HG03175 (cell line): Measurements from ENCODE around the gene SHANK3.

ENCODE experiments used
- ATAC-seq: cut with Tn5 transposase; IDR thresholded peaks from one replicate; pipeline ENCODE4 v1.9.1; 2021; ENCODE audit warnings: mild to moderate bottlenecking, moderate library complexity; ENCODE audit not compliant: unreplicated experiment

The SHANK3 gene

GRCh38 chr22:50698546-50698945, 25.9 kb downstream of the SHANK3 start:
- ATAC-seq: no peak

DNA sequence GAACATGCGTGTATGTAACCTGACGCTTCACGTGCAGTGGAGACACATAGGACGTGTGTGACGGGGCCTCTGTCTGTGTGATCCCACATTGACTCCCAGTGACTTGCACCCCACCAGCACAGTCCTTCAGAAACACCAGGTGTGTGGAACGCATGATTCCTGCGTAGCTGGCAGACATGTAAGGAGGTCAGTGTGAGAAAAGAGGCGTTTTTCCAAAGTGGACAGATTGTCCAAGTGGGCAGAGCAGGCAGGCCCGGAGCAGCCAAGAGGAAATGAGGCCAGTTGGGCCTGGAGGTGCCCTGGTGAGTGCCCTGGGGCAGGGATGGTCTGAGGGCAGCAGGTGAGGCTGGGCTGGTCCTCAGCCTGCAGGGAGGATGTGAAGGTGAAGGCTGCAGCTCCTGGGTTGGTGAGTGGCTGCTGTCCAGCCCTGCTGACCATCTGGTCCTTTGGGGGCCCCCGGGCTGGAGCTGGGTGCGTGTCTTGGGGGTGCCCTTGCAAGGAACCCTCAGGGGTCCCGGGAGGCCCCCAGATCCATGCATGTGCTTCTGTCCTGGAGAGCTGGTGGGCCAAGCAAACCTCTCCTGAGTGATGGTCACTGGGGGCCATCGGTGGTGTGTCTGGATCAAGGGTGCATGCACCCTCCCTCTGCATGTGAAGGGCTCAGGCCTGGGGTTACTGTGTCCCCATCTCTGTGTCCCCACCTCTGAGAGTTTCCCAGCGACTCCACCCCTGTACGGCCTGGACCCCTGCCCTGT, 26.6 kb downstream of the SHANK3 start:
- ATAC-seq: no peak

GRCh38 chr22:50699756-50700386, 27.2 kb downstream of the SHANK3 start:
- ATAC-seq: no peak

DNA sequence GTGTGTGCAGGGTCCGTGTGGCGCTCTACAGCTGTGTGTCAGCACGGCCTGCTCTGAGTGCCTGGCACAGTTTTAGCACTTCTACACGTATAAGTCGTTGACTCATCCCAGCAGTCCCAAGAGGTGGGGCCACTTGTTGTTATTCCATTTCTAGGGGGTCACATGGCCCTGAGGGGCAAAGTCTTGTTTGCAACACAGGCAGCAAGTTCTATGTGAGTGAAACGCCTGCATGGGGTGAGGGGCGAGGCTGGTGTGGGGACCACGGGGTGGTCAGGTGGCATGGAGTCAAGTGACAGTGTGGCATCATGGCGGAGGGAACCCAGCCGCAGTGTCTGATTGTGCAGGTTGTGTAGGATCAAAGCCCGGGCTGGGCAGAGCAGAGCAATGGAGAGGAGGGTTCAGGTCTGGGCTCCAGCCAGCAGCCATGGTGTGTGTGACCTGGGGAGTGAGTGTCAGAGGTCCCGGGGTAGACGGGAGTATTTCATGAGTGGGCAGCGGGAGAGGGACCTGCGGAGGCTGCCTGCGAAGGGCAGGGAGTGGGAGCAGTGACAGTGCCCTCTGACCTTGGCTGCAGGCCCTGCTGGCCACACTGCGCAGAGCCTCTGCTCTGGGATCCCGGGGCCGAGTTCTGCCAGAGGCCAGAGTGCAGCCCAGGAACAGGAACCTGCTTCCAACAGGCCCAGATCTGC, 27.9 kb downstream of the SHANK3 start:
- ATAC-seq: no peak

DNA sequence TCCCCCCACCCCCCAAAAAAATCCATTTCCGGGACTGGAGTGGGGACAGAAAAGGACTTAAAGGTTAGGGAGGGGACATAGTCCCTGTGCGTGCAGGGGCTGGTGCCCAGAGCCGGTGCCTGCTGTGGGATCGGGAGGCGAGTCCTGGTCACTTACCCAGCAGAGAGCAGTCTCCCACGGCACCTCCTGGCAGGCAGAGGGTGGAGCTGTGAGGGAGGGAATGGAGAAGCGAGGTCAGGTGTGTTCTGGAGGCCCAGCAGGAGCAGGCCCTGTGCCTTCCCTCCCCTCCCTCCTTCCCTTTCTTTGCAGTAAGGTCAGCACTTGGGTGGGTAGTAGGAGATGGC, 28.4 kb downstream of the SHANK3 start:
- ATAC-seq: no peak

DNA sequence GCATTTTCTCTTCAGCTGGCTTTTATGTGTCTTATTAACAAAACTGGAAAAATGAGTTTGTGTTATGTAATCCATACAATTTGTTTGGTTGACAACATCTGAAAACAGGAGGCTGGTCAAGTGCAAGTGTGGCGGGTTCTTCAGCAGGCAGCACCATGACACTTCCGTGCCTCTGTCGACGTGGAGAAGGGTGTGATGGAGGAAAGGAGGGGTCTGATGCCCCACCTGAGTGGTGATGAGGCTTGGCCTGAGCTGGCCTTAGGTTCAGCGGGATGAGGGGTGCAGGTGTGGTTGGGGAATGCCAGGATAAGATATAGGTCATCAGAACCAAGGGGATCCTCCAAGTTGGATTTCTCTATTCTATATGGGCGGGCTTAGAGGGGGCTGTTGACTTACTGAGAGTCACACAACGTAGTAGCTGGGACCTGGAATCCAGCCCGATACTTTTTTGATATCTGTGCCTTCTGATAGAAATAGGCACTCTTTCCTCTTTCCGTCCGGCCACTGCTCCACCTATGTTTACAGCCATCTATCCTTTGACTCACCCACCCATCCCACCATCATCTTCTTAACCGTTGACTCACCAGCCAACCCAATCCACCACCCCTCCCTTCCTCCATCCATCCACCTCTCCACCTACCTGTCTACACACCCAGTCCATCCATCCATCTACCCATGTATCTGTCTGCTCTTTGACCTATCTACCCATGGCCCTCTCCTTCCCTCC, 29.0 kb downstream of the SHANK3 start:
- ATAC-seq: no peak

DNA sequence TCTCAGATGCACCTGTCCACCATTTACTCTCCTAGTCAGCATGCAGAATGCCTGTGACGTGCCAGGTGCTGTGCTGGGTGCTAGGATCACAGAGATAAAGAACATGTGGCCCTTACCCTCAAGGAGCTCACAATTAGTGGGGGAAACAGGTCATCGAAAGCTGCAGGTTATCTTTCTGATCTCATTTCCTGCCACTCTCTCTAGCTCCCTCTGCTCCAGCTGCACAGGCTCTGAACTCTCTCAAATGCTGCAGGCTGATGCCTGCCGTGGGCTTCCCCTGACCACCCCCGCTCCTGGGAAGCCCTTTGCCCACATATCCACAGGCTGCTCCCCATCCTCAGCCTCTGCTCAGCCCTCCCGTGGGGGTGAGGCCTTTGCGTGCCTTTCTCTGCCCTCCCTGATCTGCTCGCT, 29.6 kb downstream of the SHANK3 start:
- no peak for ATAC-seq

DNA sequence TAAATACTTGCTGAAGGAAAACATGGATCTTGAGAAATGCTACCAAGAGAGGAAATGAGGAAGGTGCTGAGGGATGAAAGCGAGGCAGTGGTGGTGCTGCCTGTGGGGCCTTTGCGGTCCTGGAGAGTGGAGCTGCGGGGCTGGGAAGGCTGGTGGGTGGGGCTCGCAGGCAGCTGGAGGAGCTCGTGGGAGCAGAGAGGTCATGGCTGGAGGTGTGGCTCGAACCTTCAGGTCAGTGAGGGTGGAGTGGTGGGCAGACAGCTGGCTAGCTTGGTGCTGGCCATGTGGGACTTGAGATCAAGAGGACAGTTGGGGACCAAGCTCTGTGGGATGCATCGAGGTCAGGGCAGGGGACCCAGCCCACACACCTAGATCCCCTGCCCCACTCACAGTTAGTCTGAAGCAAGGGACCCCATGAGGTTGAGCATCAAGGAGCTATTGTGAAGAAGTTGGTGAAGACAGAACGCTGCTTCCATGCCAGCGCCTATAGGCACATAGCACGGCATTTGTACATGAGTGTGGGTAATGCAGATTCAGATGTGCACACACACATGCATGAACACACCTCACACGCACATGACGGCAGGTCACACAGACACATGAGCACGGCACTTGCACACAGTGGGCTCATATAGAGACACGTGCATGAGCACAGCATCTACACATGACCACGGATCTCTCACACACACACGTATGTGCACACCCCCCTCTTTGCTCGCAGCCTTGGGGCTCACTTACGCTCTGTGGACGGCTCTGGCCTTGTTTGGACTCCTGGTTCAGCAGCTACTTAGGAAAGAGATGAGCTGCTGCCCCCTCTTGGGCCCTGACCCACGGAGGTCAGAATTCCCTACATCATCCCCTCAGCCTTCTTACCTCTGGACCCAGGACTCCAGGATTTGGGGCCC, 30.4 kb downstream of the SHANK3 start:
- no peak for ATAC-seq

DNA sequence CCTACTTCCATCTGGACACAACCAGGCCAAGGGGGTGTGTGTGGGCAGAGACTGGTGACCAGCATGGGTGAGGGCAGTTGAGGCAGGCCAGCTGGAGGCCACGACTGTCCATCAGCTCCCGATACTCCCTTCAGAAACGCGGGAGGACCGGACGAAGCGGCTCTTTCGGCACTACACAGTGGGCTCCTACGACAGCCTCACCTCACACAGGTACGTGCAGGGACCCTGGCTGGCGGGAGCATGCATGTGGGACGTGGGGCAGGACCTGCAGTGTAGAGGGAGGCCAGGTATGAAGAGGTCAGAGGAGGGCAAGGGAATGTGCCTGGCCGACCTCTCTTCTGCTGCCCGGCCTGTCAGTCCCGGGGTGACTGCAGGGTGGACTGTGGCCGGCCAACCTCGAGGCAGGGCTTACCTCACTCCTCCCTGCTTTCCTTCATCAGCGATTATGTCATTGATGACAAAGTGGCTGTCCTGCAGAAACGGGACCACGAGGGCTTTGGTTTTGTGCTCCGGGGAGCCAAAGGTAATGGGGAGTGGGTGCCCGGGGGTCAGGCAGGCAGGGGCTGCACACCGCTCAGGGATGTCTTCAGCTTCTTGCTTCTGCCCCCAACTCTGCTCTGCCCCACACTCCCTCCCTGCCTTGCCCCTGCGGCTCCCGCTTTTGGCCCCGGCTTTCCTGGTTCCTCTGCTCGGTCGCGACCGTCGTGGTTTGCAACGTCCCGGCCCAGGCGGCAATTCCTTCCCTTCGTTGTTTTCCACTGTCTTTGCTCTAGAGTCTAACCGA, 31.3 kb downstream of the SHANK3 start:
- ATAC-seq: no peak

DNA sequence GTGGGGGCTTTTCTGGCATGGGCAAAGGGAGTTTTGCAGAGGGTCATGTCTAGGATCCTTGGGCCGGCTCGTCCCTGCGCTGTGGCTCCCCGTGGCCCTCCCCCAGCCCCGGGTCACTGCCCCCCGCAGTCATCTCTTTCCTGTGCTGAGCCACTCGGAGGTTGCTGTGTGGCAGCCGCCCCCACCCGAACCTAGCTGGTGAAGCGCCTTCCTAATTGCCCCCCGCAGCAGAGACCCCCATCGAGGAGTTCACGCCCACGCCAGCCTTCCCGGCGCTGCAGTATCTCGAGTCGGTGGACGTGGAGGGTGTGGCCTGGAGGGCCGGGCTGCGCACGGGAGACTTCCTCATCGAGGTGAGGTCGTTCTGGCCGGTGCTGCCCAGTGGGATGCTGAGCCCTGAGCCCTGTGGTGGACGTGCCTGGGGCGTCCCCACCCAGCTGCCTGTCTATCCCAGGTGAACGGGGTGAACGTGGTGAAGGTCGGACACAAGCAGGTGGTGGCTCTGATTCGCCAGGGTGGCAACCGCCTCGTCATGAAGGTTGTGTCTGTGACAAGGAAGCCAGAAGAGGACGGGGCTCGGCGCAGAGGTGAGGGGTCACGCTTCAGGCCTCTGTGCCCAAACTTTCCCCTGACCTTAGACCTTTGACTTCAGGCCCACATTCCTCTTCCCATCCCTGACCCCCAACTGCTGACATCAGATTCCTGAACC, 32.0 kb downstream of the SHANK3 start:
- ATAC-seq: no peak

DNA sequence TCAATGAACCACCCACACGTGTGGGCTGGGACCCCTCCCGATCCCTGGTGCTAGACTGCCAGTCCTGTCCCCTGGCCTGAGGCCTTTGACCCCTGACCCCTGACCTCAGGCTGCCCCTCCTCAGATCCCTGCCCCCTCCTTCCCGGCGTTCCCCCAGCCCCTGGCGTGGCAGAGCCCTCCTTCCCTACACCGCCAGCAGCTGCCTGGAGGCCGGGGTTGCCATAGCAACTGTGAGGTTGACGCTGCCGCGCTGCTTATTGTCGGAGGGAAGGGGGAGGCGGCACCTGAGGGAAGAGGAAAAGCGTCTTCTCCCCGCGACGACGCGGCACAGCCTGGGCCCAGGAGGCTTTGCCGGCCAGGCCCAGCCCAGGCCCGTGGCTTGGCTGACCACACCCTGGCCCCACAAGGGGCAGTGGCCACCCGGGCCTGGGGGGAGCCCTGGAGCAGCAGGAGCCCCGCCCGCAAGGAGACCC, 32.6 kb downstream of the SHANK3 start:
- no peak for ATAC-seq

GRCh38 chr22:50705851-50706351, 33.3 kb downstream of the SHANK3 start:
- no peak for ATAC-seq

DNA sequence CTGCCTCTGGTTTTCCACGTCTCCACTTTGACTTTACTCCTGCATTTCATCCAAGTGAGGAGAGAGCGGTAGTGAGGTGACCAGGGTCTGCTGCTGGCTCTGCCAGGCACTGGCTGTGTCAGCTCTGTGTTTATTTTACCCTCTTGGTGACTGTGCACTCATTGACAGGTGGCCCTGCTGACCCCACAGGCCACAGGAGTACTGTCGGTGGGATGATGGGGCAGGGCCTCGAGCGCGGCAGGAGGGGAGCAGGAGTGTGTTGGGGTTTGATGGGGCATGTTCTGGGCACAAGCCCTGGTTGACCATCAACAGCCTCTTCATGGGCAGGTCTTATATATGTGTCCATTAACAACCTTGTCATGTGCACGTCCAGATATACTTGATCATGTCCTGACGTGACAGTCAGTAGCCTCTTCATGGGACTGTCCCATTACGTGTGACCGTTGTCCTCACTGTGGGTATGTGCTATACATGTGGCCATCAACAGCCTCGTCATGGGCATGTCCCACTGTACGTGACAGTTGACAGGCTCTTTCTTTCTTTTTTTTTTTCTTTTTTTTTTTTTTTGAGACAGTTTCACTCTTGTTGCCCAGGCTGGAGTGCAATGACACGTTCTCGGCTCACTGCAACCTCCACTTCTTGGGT, 34.0 kb downstream of the SHANK3 start:
- no peak for ATAC-seq

- ATAC-seq: no peak
These were observed 35.9 kb downstream of the SHANK3 start for GRCh38 chr22:50708474-50708873.

GRCh38 chr22:50708996-50709395, 36.4 kb downstream of the SHANK3 start:
- no peak for ATAC-seq

- ATAC-seq: no peak
These were observed 37.6 kb downstream of the SHANK3 start for GRCh38 chr22:50710221-50710620.

- no peak for ATAC-seq
These were observed 38.3 kb downstream of the SHANK3 start for GRCh38 chr22:50710886-50711285.
